H1 (cell line): ENCODE results near the gene ADCY5. TPM values are rescaled to one million over a fixed set of nuclear protein-coding genes. Genes with fewer than 3 reads are reported as not detected.

Source experiments
- CTCF ChIA-PET: fragments of 300-600 bp; sonication (Branson Sonifier 250); formaldehyde crosslinking; loops from one replicate; lab custom pipeline; 2021; ENCODE audit not compliant: partially characterized antibody; lab: Charles Lee
- POLR2A ChIA-PET: fragments of 300-600 bp; sonication (Branson Sonifier 250); formaldehyde crosslinking; loops from one replicate; lab custom pipeline; 2021; ENCODE audit warnings: inconsistent platforms; ENCODE audit not compliant: partially characterized antibody; lab: Charles Lee
- DNase-seq, 2 experiments: peaks; one replicate each; pipeline versions ENCODE4 v3.0.0 to v3.0.0-alpha.2; 2010 to 2022; ENCODE audit warnings: low spot score in 2 of 2, low read depth in 1 of 2, mixed read lengths in 1 of 2
- FAIRE-seq: peaks from 2 replicates; lab custom pipeline; 2011; peaks lifted over from hg19 to GRCh38; lab: Jason Lieb, UNC
- H2AFZ ChIP-seq: 2 replicates; pipeline ENCODE4 v1.8.1; 2012; ENCODE audit warnings: low read length, inconsistent platforms
- H2AK5ac ChIP-seq: 2 replicates; pipeline ENCODE4 v1.6.1; 2013; ENCODE audit warnings: low read depth, low read length
- H2BK120ac ChIP-seq: replicated peaks from 2 replicates; pipeline ENCODE3; 2013; ENCODE audit warnings: low read depth, low read length, inconsistent platforms
- H2BK12ac ChIP-seq: 2 replicates; pipeline ENCODE4 v1.6.1; 2013; ENCODE audit warnings: low read depth, low read length
- H2BK15ac ChIP-seq: 2 replicates; pipeline ENCODE4 v1.6.1; 2013; ENCODE audit warnings: low read length
- H2BK20ac ChIP-seq: 2 replicates; pipeline ENCODE4 v1.6.1; 2013; ENCODE audit warnings: low read length
- H2BK5ac ChIP-seq: 2 replicates; pipeline ENCODE4 v1.6.1; 2013; ENCODE audit warnings: low read depth, low read length
- H3K14ac ChIP-seq: 2 replicates; pipeline ENCODE4 v1.6.1; 2013; ENCODE audit warnings: inconsistent platforms; ENCODE audit not compliant: insufficient read length
- H3K18ac ChIP-seq: 2 replicates; pipeline ENCODE4 v1.6.1; 2013; ENCODE audit warnings: low read length; ENCODE audit errors: extremely low read depth
- H3K23ac ChIP-seq: 2 replicates; pipeline ENCODE4 v1.6.1; 2013; ENCODE audit warnings: inconsistent platforms; ENCODE audit not compliant: insufficient read length
- H3K23me2 ChIP-seq: 2 replicates; pipeline ENCODE4 v1.6.1; 2013; ENCODE audit warnings: low read depth, low read length
- H3K27ac ChIP-seq: 2 replicates; pipeline ENCODE4 v1.6.1; 2011; ENCODE audit warnings: low read depth, low read length, inconsistent platforms
- H3K27me3 ChIP-seq, 4 experiments: replicated peaks in 1 of 4; 1 replicate in 1 of 4; 2 replicates in 3 of 4; pipeline versions ENCODE4 v1.6.1 to v1.8.1; 2011 to 2013; ENCODE audit warnings: low read length in 3 of 4, mild to moderate bottlenecking in 3 of 4, inconsistent platforms in 2 of 4, mixed read lengths in 2 of 4, moderate library complexity in 1 of 4; ENCODE audit not compliant: control insufficient read depth in 3 of 4, insufficient read depth in 3 of 4; ENCODE audit errors: extremely low read depth in 1 of 4
- H3K36me3 ChIP-seq, 4 experiments: 2 replicates each; pipeline versions ENCODE4 v1.6.1 to v1.8.1; 2011 to 2013; ENCODE audit warnings: mild to moderate bottlenecking in 4 of 4, low read length in 3 of 4, moderate library complexity in 2 of 4, control low read depth in 1 of 4, inconsistent platforms in 1 of 4; ENCODE audit not compliant: insufficient read depth in 4 of 4, control insufficient read depth in 2 of 4
- H3K4ac ChIP-seq: replicated peaks from 2 replicates; pipeline ENCODE3; 2013; ENCODE audit warnings: low read length, low read depth, mixed read lengths, inconsistent platforms; ENCODE audit not compliant: insufficient read length
- H3K4me1 ChIP-seq, 4 experiments: replicated peaks in 1 of 4; 1 replicate in 1 of 4; 2 replicates in 3 of 4; pipeline versions ENCODE4 v1.6.1 to v1.8.1; 2011 to 2013; ENCODE audit warnings: low read length in 3 of 4, inconsistent platforms in 2 of 4, mixed read lengths in 1 of 4; ENCODE audit not compliant: insufficient read depth in 4 of 4, control insufficient read depth in 3 of 4
- H3K4me2 ChIP-seq, 2 experiments: 2 replicates each; pipeline versions ENCODE4 v1.6.1 to v1.8.1; 2011 to 2013; ENCODE audit warnings: low read depth in 2 of 2, low read length in 2 of 2, control low read depth in 1 of 2, inconsistent platforms in 1 of 2, mild to moderate bottlenecking in 1 of 2; ENCODE audit not compliant: insufficient read depth in 1 of 2
- H3K4me3 ChIP-seq, 4 experiments: fragments of 200-600, 300-600 bp in 1 of 4; sonication (generic), shearing (Covaris generic), sonication (Bioruptor Twin) in 1 of 4; 2 replicates each; pipeline versions ENCODE4 v1.5.1 to v1.8.1; 2011 to 2016; ENCODE audit warnings: low read length in 4 of 4, low read depth in 3 of 4, control low read depth in 2 of 4, inconsistent platforms in 2 of 4, mild to moderate bottlenecking in 2 of 4, mixed read lengths in 1 of 4, moderate library complexity in 1 of 4; ENCODE audit not compliant: insufficient read depth in 2 of 4; ENCODE audit errors: extremely low read depth in 1 of 4
- H3K56ac ChIP-seq: replicated peaks from 2 replicates; pipeline ENCODE3; 2013; ENCODE audit warnings: low read depth, mild to moderate bottlenecking, mixed read lengths, low read length, inconsistent platforms; ENCODE audit not compliant: insufficient read length
- H3K79me1 ChIP-seq: 2 replicates; pipeline ENCODE4 v1.6.1; 2013; ENCODE audit warnings: low read depth, low read length, control low read depth
- H3K79me2 ChIP-seq, 2 experiments: 2 replicates each; pipeline versions ENCODE4 v1.6.1 to v1.8.1; 2012 to 2013; ENCODE audit warnings: low read length in 2 of 2, mild to moderate bottlenecking in 2 of 2, inconsistent platforms in 1 of 2; ENCODE audit not compliant: insufficient read depth in 2 of 2, control insufficient read depth in 1 of 2
- H3K9ac ChIP-seq, 4 experiments: replicated peaks in 1 of 4; 1 replicate in 1 of 4; 2 replicates in 3 of 4; pipeline versions ENCODE4 v1.6.1 to v1.8.1; 2011 to 2013; ENCODE audit warnings: low read depth in 3 of 4, low read length in 3 of 4, control low read depth in 2 of 4, mild to moderate bottlenecking in 2 of 4, moderate library complexity in 2 of 4, inconsistent platforms in 1 of 4; ENCODE audit errors: extremely low read depth in 1 of 4
- H3K9me3 ChIP-seq, 2 experiments: 2 replicates each; pipeline versions ENCODE4 v1.6.1 to v1.8.1; 2012 to 2013; ENCODE audit warnings: mild to moderate bottlenecking in 2 of 2, moderate library complexity in 2 of 2, control low read depth in 1 of 2, inconsistent platforms in 1 of 2, low read depth in 1 of 2, low read length in 1 of 2, mixed read lengths in 1 of 2; ENCODE audit not compliant: insufficient read depth in 2 of 2
- H4K20me1 ChIP-seq, 2 experiments: replicated peaks in 1 of 2; 2 replicates each; pipeline versions ENCODE3 to v1.8.1; 2011 to 2013; ENCODE audit warnings: inconsistent platforms in 2 of 2, low read length in 2 of 2, mild to moderate bottlenecking in 1 of 2; ENCODE audit not compliant: insufficient read depth in 2 of 2, control insufficient read depth in 1 of 2
- H4K5ac ChIP-seq: 2 replicates; pipeline ENCODE4 v1.6.1; 2013; ENCODE audit warnings: low read length, low read depth, mixed read lengths, inconsistent platforms; ENCODE audit not compliant: insufficient read length
- H4K8ac ChIP-seq: 2 replicates; pipeline ENCODE4 v1.8.0; 2013; ENCODE audit warnings: mild to moderate bottlenecking, moderate library complexity, low read length, inconsistent platforms; ENCODE audit not compliant: insufficient read depth; ENCODE audit errors: extremely low read depth
- H4K91ac ChIP-seq: replicated peaks from 2 replicates; pipeline ENCODE3; 2013; ENCODE audit warnings: low read length, mixed read lengths, inconsistent platforms; ENCODE audit not compliant: insufficient read length
- CHD2 ChIP-seq: IDR thresholded peaks from 2 replicates; pipeline ENCODE4 v1.6.1; 2012; ENCODE audit warnings: low read length, improper control_type of control experiment
- EZH2 ChIP-seq: fragments of 200-600 bp; sonication (generic); IDR thresholded peaks from 2 replicates; pipeline ENCODE4 v1.7.1; 2012; ENCODE audit warnings: low read depth, mild to moderate bottlenecking, moderate library complexity, low read length, inconsistent platforms; ENCODE audit not compliant: severe bottlenecking
- HDAC6 ChIP-seq: IDR thresholded peaks from one replicate; pipeline ENCODE4 v1.7.1; 2012; ENCODE audit warnings: low read depth, mild to moderate bottlenecking, inconsistent platforms, low read length, moderate library complexity
- POLR2AphosphoS5 ChIP-seq: IDR thresholded peaks from 2 replicates; pipeline ENCODE4 v1.6.1; 2011; ENCODE audit warnings: low read depth, low read length
- RFX5 ChIP-seq: IDR thresholded peaks from 2 replicates; pipeline ENCODE4 v1.6.1; 2011; ENCODE audit warnings: low read depth, low read length, improper control_type of control experiment, borderline replicate concordance
- TAF7 ChIP-seq: optimal IDR thresholded peaks from 2 replicates; pipeline ENCODE3; 2011; ENCODE audit warnings: low read depth, mild to moderate bottlenecking, inconsistent platforms, low read length, moderate library complexity, borderline replicate concordance
- WGBS, 2 experiments: shearing (Covaris generic) in 1 of 2; methylation state at CpG; one replicate each; pipeline versions ENCODE4 v1.1.6 to v1.1.7; 2013 to 2015; ENCODE audit warnings: low lambda C conversion rate in 2 of 2, mixed read lengths in 2 of 2, inconsistent platforms in 1 of 2, low coverage in 1 of 2, missing lambda C conversion rate in 1 of 2; ENCODE audit not compliant: insufficient replicate concordance in 2 of 2, insufficient coverage in 1 of 2, insufficient read length in 1 of 2; ENCODE audit errors: extremely low coverage in 1 of 2, missing lambda C conversion rate in 1 of 2; 5-methylcytosine and 5-hydroxymethylcytosine counted together
- polyA plus RNA-seq, 7 experiments: library from polyadenylated mRNA; depleted of rRNA in 3 of 7; stranded (reverse) in 5 of 7; unstranded in 2 of 7; fragments of >200 nt in 5 of 7; fragments of 200-250 nt in 2 of 7; gene quantifications; 1 replicate in 5 of 7; 2 replicates in 1 of 7; 4 replicates in 1 of 7; pipeline versions ENCODE4 v1.2.1 to v1.2.3, GENCODE V29; 2011 to 2013; ENCODE audit warnings: missing spikeins in 2 of 7, mixed read lengths in 2 of 7
- total RNA-seq: library from RNA; stranded (reverse); fragmentation: NEBNext Ultra II Directional; extraction: Animal tissue kit (Norgen Biotek cat#: 25700); gene quantifications from 2 replicates; pipeline ENCODE4 v1.2.1, GENCODE V29; 2021

The ADCY5 gene
- total and polyA plus RNA-seq, 2 of the 8 experiments (the other 6 are each of a cell fraction or from before 2014, with no cell fraction given) = 18.9 to 40.8 TPM

- peaks cover 0 to 2% (median 0%) of the 10 kb centered on the region in 4 experiments; a peak in 1 of 8 replicates for H3K36me3 ChIP-seq
- H3K79me2 ChIP-seq = no peaks in the 10 kb centered on the region
- H2AFZ ChIP-seq = no peak overlapping the region
- no peak overlapping the region for H3K56ac ChIP-seq
- H3K27ac ChIP-seq = no peak overlapping the region
- H3K27me3 ChIP-seq = peaks cover 11 to 38% (median 28%) of the 10 kb centered on the region in 4 experiments
- no peak overlapping the region for H2AK5ac ChIP-seq
- H4K8ac ChIP-seq = no peak overlapping the region
- H2BK5ac ChIP-seq = no peak overlapping the region
- no peak overlapping the region for H3K4ac ChIP-seq
- peaks cover 0 to 10% (median 3%) of the 10 kb centered on the region in 4 experiments; a peak in 6 of 7 replicates for H3K4me1 ChIP-seq
- no peak overlapping the region for H3K4me3 ChIP-seq
- no peak overlapping the region for H3K18ac ChIP-seq
- H3K9ac ChIP-seq = no peak overlapping the region
- H3K79me1 ChIP-seq = no peaks in the 10 kb centered on the region
- no peak overlapping the region for H2BK15ac ChIP-seq
- H3K9me3 ChIP-seq = no peaks in the 10 kb centered on the region
- no peak overlapping the region for H2BK12ac ChIP-seq
- H2BK120ac ChIP-seq = no peak overlapping the region
- FAIRE-seq (no peak), DNase-seq (no peak)
- peaks cover 10% of the 10 kb centered on the region; the same call in 1 of the 2 replicates for H3K23me2 ChIP-seq
- POLR2A ChIA-PET = interaction anchor here (1.4 kb wide), 1 partner anchor 131 kb away, joined by 3 read pairs; no protein-coding TSS in a partner anchor
- CTCF ChIA-PET = interaction anchor here (0.6 to 5.0 kb wide), 17 partner anchors 9 to 132 kb away, joined by 3 to 35 read pairs (median 6); no protein-coding TSS in a partner anchor
- H3K4me2 ChIP-seq = no peak overlapping the region
- 97% methylated on average over 2 of the region's 2 CpGs; no CpG with 5 or more reads in 1 of the 2 experiments for WGBS, 2 experiments
- no peak overlapping the region for H3K23ac ChIP-seq
- H2BK20ac ChIP-seq = no peak overlapping the region
- no peak overlapping the region for H4K5ac ChIP-seq
- H4K91ac ChIP-seq = no peak overlapping the region
- no peak overlapping the region for H3K14ac ChIP-seq
- H4K20me1 ChIP-seq = peaks cover 2 to 5% of the 10 kb centered on the region in 2 experiments
- no peak for TF ChIP-seq RFX5
- TF ChIP-seq TAF7 = no peak
- TF ChIP-seq CHD2 = no peak
- TF ChIP-seq EZH2 = no peak
- no peak for TF ChIP-seq POLR2AphosphoS5
- no peak for TF ChIP-seq HDAC6
Observed at GRCh38 chr3:123446210-123446609, 2.7 kb downstream of the ADCY5 start.
